ENCODE results near the gene NCOA1.
"Not testable (repeated sequence)": the region's sequence is repeated elsewhere in the genome, so short reads cannot be mapped to it uniquely, and the experiment has no call there.

Gene NCOA1

GRCh38 chr2:24508878-24509277 is 17.8 kb downstream of the NCOA1 start:
- no peak for DNase-seq (ENCODE audit: low spot score)

- no peak for DNase-seq (ENCODE audit: low spot score)
These were observed 18.4 kb downstream of the NCOA1 start for GRCh38 chr2:24509425-24509824.

GRCh38 chr2:24509840-24510239 is 18.8 kb downstream of the NCOA1 start:
- DNase-seq (ENCODE audit: low spot score): no peak

- no peak for DNase-seq (ENCODE audit: low spot score)
These were observed 19.7 kb downstream of the NCOA1 start for GRCh38 chr2:24510771-24511170.

- no peak for DNase-seq (ENCODE audit: low spot score)
These were observed 20.1 kb downstream of the NCOA1 start for GRCh38 chr2:24511198-24511597.

- DNase-seq (ENCODE audit: low spot score): no peak
These were observed 20.8 kb downstream of the NCOA1 start for GRCh38 chr2:24511894-24512293.

GRCh38 chr2:24512404-24512803 is 21.4 kb downstream of the NCOA1 start:
- no peak for DNase-seq (ENCODE audit: low spot score)

- DNase-seq (ENCODE audit: low spot score): no peak
These were observed 21.8 kb downstream of the NCOA1 start for GRCh38 chr2:24512831-24513230.

GRCh38 chr2:24513281-24514071 is 22.4 kb downstream of the NCOA1 start:
- DNase-seq (ENCODE audit: low spot score): no peak

- no peak for DNase-seq (ENCODE audit: low spot score)
These were observed 23.8 kb downstream of the NCOA1 start for GRCh38 chr2:24514820-24515219.

GRCh38 chr2:24515335-24515734 is 24.3 kb downstream of the NCOA1 start:
- no peak for DNase-seq (ENCODE audit: low spot score)

GRCh38 chr2:24515831-24516230 is 24.8 kb downstream of the NCOA1 start:
- no peak for DNase-seq (ENCODE audit: low spot score)

GRCh38 chr2:24517247-24517646 is 26.2 kb downstream of the NCOA1 start:
- no peak for DNase-seq (ENCODE audit: low spot score)

GRCh38 chr2:24520175-24520574 is 29.1 kb downstream of the NCOA1 start:
- no peak for DNase-seq (ENCODE audit: low spot score)

- DNase-seq (ENCODE audit: low spot score): no peak
These were observed 30.3 kb downstream of the NCOA1 start for GRCh38 chr2:24521162-24521857.

GRCh38 chr2:24521975-24522639 is 31.1 kb downstream of the NCOA1 start:
- DNase-seq (ENCODE audit: low spot score): no peak

- no peak for DNase-seq (ENCODE audit: low spot score)
These were observed 36.5 kb downstream of the NCOA1 start for GRCh38 chr2:24527536-24527935.

- DNase-seq (ENCODE audit: low spot score): no peak
These were observed 39.7 kb downstream of the NCOA1 start for GRCh38 chr2:24530796-24531195.

- not testable (repeated sequence) for DNase-seq (ENCODE audit: low spot score)
These were observed 40.6 kb downstream of the NCOA1 start for GRCh38 chr2:24531610-24532009.

- DNase-seq (ENCODE audit: low spot score): not testable (repeated sequence)
These were observed 41.0 kb downstream of the NCOA1 start for GRCh38 chr2:24532057-24532456.

GRCh38 chr2:24533574-24533973 is 42.5 kb downstream of the NCOA1 start:
- not testable (repeated sequence) for DNase-seq (ENCODE audit: low spot score)

GRCh38 chr2:24538720-24539119 is 47.7 kb downstream of the NCOA1 start:
- no peak for DNase-seq (ENCODE audit: low spot score)

- no peak for DNase-seq (ENCODE audit: low spot score)
These were observed 48.2 kb downstream of the NCOA1 start for GRCh38 chr2:24539258-24539657.

Data from HuH-7.5 (cell line).